Measurements from ENCODE around the gene MPPED1.

- TF ChIP-seq CTCF (IDR thresholded peaks at IDR 0.05), result no peak
- TF ChIP-seq POLR2A (IDR thresholded peaks at IDR 0.05), result no peak
- no peak for TF ChIP-seq POLR2AphosphoS5 (IDR thresholded peaks at IDR 0.05)
- no peak for TF ChIP-seq EP300 (IDR thresholded peaks at IDR 0.05)
Measured at GRCh38 chr22:43488031-43488866, 76.4 kb downstream of the MPPED1 start.

Data from suprapubic skin (tissue), 4 donors.